ENCODE results near the gene VASH1. TPM values are rescaled to one million over a fixed set of nuclear protein-coding genes. Genes with fewer than 3 reads are reported as not detected.

VASH1 gene
- total and polyA plus RNA-seq, 2 of the 13 experiments (the other 11 are each of a cell fraction or from before 2014, with no cell fraction given): 0.11 to 0.24 TPM

DNA sequence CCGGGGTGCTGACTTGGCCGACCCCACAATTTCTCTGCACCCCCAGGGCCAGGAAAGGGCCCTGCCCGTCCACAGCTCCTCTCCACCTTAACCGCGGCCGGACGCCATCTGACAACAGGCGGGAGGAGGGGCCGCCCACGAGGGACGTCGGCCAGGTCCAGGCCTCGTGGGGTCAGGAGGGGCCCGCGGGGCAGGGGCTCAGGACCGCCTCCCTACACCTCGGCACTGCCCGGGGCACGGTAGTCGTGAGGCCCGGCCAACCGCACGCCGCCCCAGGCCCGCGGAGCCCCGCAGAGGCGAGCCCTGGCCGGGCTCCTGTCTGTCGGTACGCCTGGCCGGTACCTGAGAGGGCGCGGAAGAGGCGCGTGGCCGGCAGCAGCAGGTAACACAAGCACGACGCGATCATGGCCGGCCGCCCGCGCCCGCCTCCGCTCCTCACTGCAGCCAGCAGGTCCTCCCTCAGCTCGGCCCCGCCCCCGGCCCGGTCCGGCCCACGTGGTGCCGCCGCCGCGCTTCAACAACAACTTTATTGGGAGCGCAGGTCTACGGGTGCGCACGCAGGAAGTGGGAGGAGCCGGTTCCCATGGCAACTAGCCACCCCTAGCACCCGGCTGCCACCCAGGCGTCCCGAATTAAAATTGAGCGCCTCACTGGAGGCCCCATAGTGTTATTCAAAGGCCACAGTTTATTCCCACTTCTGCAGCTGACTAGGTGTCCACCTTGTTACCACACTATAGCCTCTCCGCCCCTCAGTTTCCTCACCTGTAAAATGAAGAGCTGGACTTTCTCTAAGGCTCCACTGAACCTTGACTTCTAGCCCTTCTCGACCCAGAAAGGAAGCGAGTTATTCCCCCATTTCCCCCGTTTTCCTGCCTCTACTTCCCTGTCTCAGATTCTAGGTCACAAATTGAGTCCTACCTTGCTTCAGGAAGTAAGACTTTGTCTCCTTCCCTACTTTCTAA lies 51.4 kb downstream of the VASH1 start, which contains the start of gene ANGEL1 (continued):
- TF ChIP-seq, protein P1, sequence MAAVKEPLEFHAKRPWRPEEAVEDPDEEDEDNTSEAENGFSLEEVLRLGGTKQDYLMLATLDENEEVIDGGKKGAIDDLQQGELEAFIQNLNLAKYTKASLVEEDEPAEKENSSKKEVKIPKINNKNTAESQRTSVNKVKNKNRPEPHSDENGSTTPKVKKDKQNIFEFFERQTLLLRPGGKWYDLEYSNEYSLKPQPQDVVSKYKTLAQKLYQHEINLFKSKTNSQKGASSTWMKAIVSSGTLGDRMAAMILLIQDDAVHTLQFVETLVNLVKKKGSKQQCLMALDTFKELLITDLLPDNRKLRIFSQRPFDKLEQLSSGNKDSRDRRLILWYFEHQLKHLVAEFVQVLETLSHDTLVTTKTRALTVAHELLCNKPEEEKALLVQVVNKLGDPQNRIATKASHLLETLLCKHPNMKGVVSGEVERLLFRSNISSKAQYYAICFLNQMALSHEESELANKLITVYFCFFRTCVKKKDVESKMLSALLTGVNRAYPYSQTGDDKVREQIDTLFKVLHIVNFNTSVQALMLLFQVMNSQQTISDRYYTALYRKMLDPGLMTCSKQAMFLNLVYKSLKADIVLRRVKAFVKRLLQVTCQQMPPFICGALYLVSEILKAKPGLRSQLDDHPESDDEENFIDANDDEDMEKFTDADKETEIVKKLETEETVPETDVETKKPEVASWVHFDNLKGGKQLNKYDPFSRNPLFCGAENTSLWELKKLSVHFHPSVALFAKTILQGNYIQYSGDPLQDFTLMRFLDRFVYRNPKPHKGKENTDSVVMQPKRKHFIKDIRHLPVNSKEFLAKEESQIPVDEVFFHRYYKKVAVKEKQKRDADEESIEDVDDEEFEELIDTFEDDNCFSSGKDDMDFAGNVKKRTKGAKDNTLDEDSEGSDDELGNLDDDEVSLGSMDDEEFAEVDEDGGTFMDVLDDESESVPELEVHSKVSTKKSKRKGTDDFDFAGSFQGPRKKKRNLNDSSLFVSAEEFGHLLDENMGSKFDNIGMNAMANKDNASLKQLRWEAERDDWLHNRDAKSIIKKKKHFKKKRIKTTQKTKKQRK (IDR thresholded peaks at IDR 0.05; ENCODE audit: low read length): no peak
- TF ChIP-seq SMAD9 (CRISPR knock-in tag; IDR thresholded peaks at IDR 0.05) (no peak), ZNF839 (CRISPR knock-in tag; IDR thresholded peaks at IDR 0.05; ENCODE audit: borderline replicate concordance) (no peak), EEA1 (CRISPR knock-in tag; IDR thresholded peaks at IDR 0.05; ENCODE audit: borderline replicate concordance) (peak; percentile 84; the same call in 1 of the 2 replicates), CBX1 (IDR thresholded peaks at IDR 0.05; ENCODE audit: low read depth) (peak; percentile 99), SMC3 (IDR thresholded peaks at IDR 0.05; ENCODE audit: low read length) (no peak), ZNF589 (CRISPR knock-in tag; conservative IDR thresholded peaks at IDR 0.05) (0 out of 2 replicates have a peak, but pooled peaks have one; percentile 28), MZF1 (CRISPR knock-in tag; IDR thresholded peaks at IDR 0.05; ENCODE audit: borderline replicate concordance) (no peak), EHMT2 (IDR thresholded peaks at IDR 0.05; ENCODE audit: borderline replicate concordance, low read depth, low read length) (no peak), ZNF510 (CRISPR knock-in tag; IDR thresholded peaks at IDR 0.05; ENCODE audit: low read depth) (no peak), ZNF101 (CRISPR knock-in tag; IDR thresholded peaks at IDR 0.05; ENCODE audit: borderline replicate concordance, low read depth) (no peak), RELA (CRISPR knock-in tag; IDR thresholded peaks at IDR 0.05) (no peak), ZFP41 (CRISPR knock-in tag; IDR thresholded peaks at IDR 0.05; ENCODE audit: borderline replicate concordance) (no peak), NFYC (CRISPR knock-in tag; IDR thresholded peaks at IDR 0.05) (peak; percentile 24; the same call in 1 of the 2 replicates), MED8 (CRISPR knock-in tag; IDR thresholded peaks at IDR 0.05; ENCODE audit: insufficient replicate concordance) (no peak), POGZ (CRISPR knock-in tag; IDR thresholded peaks at IDR 0.05) (peak; percentile 81), ZNF44 (CRISPR knock-in tag; IDR thresholded peaks at IDR 0.05) (no peak), NR3C1 (CRISPR knock-in tag; IDR thresholded peaks at IDR 0.05) (no peak)
- TF ChIP-seq, protein P2, sequence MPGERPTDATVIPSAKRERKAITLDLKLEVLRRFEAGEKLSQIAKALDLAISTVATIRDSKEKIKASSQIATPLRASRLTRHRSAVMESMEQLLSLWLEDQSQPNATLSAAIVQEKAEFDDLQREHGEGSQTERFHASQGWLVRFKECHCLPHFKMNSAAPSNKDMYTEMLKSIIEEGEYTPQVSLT (CRISPR knock-in tag; IDR thresholded peaks at IDR 0.05; ENCODE audit: borderline replicate concordance, low read depth): no peak
- TF ChIP-seq, protein P3, sequence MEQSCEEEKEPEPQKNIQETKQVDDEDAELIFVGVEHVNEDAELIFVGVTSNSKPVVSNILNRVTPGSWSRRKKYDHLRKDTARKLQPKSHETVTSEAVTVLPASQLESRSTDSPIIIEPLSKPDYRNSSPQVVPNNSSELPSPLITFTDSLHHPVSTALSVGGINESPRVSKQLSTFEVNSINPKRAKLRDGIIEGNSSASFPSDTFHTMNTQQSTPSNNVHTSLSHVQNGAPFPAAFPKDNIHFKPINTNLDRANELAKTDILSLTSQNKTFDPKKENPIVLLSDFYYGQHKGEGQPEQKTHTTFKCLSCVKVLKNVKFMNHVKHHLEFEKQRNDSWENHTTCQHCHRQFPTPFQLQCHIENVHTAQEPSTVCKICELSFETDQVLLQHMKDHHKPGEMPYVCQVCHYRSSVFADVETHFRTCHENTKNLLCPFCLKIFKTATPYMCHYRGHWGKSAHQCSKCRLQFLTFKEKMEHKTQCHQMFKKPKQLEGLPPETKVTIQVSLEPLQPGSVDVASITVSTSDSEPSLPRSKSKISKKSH (CRISPR knock-in tag; IDR thresholded peaks at IDR 0.05; ENCODE audit: borderline replicate concordance): no peak
- TF ChIP-seq, protein P4, sequence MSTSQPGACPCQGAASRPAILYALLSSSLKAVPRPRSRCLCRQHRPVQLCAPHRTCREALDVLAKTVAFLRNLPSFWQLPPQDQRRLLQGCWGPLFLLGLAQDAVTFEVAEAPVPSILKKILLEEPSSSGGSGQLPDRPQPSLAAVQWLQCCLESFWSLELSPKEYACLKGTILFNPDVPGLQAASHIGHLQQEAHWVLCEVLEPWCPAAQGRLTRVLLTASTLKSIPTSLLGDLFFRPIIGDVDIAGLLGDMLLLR (CRISPR knock-in tag; IDR thresholded peaks at IDR 0.05): peak; percentile 80; the same call in 1 of the 2 replicates
- TF ChIP-seq, protein P5, sequence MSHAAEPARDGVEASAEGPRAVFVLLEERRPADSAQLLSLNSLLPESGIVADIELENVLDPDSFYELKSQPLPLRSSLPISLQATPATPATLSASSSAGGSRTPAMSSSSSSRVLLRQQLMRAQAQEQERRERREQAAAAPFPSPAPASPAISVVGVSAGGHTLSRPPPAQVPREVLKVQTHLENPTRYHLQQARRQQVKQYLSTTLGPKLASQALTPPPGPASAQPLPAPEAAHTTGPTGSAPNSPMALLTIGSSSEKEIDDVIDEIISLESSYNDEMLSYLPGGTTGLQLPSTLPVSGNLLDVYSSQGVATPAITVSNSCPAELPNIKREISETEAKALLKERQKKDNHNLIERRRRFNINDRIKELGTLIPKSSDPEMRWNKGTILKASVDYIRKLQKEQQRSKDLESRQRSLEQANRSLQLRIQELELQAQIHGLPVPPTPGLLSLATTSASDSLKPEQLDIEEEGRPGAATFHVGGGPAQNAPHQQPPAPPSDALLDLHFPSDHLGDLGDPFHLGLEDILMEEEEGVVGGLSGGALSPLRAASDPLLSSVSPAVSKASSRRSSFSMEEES (CRISPR knock-in tag; IDR thresholded peaks at IDR 0.05): peak; percentile 59; the same call in 1 of the 2 replicates
